Measurements from ENCODE around the gene TRIM15. TPM values are rescaled to one million over a fixed set of nuclear protein-coding genes. Genes with fewer than 3 reads are reported as not detected.

TRIM15 gene
- total RNA-seq, 4 donors from 2014 or later, result not detected

DNA sequence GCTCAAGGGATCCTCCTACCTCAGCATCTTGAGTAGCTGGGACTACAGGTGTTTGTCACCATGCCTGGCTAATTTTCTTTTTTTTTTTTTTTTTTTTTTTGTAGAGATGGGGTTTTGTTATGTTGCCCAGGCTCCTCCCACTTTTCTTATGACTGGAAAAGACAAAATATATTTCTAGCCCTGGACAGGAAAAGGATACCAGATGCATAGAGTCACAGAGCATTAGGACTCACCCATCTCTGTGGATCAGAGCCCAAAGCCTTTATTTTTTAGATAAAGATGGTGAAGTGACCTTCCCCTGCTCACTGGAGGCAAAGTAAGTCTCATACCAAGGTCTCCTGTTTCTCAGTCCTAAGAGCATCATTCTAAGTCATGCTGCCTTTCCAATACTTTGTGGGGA, 5.8 kb upstream of the TRIM15 start:
- TF ChIP-seq, protein P1, sequence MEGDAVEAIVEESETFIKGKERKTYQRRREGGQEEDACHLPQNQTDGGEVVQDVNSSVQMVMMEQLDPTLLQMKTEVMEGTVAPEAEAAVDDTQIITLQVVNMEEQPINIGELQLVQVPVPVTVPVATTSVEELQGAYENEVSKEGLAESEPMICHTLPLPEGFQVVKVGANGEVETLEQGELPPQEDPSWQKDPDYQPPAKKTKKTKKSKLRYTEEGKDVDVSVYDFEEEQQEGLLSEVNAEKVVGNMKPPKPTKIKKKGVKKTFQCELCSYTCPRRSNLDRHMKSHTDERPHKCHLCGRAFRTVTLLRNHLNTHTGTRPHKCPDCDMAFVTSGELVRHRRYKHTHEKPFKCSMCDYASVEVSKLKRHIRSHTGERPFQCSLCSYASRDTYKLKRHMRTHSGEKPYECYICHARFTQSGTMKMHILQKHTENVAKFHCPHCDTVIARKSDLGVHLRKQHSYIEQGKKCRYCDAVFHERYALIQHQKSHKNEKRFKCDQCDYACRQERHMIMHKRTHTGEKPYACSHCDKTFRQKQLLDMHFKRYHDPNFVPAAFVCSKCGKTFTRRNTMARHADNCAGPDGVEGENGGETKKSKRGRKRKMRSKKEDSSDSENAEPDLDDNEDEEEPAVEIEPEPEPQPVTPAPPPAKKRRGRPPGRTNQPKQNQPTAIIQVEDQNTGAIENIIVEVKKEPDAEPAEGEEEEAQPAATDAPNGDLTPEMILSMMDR (IDR thresholded peaks at IDR 0.05), result no peak
- DNase-seq (ENCODE audit: low spot score) (no peak), ATAC-seq (ENCODE audit: low FRiP score) (no peak)

DNA sequence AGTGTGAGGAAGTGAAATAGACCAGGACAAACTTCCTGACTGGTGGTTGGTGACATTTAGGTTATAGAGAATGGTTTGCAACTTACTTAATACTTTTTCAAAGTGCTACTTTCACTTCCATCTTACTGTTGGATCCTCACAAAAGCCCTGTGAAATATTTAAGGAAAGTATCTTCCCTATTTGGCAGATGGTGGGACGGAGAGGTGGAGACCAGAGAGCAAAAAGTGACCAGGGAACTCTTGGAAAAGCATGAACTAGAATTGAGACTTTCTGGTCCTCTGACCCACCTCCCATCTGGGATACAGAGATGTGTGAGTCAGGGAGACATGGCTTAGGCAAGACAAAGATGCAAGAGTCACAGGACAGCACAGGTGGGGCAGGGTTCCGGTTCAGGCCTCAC, 5.3 kb upstream of the TRIM15 start:
- DNase-seq (ENCODE audit: low spot score) (no peak), ATAC-seq (ENCODE audit: low FRiP score) (no peak)
- TF ChIP-seq, protein P1 (IDR thresholded peaks at IDR 0.05), result no peak

DNA sequence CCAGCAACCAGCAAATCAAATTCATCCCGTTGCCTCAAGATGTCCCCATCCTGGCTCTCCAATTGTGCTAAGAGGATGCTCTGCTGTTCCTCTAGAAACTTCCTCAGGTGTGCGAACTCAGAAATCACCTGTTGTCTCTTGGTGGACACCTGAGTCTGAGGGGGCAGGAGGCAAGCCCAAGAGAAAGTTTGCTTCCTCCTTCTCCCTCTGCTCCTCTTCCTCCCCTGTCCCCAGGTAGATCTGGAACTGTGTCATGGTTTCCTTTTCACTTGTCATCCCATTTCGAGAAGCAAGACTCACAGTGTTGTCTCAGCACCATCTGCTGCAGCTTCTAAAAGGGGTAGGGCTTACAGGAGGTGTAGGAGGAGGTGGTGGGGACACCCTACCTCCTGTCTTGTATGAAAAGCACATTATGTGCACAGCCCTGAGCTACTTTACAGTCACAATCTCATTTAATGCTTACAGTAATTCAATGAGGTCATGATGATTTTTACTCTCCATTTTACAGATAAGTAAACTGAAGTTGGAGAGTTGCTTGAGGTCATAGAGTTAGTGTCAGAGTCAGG, 4.8 kb upstream of the TRIM15 start:
- TF ChIP-seq, protein P1 (IDR thresholded peaks at IDR 0.05), result no peak
- DNase-seq (ENCODE audit: low spot score), result no peak

GRCh38 chr6:30160008-30160784, 3.1 kb upstream of the TRIM15 start:
- TF ChIP-seq, protein P1 (IDR thresholded peaks at IDR 0.05), result no peak
- DNase-seq (ENCODE audit: low spot score), result no peak
- no peak for ATAC-seq (ENCODE audit: low FRiP score)

More for the DNA sequence above, 4.8 kb upstream of the TRIM15 start:
- no peak for ATAC-seq (ENCODE audit: low FRiP score)

DNA sequence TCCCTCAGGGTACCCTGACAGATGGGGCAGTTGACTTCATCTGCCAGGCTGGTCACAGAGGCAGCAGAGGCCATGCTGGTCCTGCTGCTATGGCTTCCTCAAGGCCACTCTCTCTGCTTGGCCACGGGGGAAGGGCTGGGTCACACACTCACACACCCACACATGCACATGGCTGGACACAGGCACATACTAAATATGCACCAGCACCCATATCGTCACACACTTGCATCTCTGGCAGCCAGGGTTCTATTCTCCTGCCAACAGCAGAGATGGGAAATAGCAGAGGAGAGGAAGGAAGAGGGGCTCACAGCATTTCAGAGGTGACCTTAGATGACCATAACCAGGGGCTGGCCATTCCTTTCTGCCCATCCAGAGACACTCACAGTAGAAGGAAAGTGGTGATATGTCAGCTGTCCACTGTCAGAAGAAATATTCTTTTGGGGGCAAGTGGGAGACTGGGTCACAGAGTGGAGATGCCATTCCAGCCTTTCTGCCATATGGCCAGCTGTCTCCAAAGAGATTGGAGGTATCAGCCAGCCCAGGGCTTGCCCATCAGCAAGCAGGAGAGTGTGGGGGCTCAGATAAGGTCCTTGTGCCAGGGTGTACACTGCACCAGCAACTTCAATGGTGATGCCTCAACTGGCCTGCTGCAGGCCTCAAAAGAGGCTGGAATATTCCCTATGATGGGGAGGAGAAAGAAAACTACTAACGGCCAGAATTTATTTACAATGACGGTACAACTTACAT, 2.4 kb upstream of the TRIM15 start, which contains the start of gene TRIM10:
TRIM10 (minus strand) TSS at position 427 of the 747 bp plus-strand sequence; CDS start at position 74, 353 bp downstream.
- no peak for ATAC-seq (ENCODE audit: low FRiP score)
- TF ChIP-seq, protein P1 (IDR thresholded peaks at IDR 0.05), result no peak
- DNase-seq (ENCODE audit: low spot score), result no peak

DNA sequence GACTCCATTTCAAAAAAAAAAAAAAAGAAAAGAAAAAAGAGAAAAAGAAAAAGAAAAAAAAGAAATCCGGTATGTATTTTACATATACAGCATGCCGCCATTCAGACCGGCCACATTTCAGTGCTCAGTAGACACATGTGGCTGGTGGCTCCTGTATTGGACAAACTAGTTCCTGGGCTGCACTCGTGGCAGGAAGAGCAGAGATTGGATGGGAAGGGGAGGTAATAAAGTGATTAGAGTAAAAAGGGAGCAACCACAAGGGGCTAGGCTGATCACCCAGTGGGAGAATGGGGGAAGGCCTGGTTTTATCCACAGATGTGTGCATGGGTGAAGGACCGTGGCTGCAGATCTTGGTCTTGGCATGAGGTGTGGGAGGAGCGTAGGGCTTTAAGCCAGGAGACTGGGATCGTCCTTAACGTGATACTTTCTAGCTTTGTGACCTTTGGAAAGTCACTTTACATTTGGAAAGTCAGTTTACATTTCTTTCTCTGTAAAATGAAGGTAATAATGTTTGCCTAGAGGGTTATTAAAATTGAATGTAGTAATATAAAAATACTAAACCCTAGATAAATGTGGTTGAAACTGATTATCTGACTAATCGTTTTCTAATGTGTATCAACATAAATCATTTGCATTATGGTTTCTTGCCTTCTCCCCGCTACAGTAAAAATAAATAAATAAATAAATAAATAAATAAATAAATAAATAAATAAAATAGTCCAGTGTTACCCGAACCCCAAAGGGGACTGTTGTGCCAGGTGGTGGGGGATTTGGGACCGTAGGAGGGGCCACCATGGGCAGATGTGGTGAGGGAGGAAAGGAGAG, 869 bp upstream of the TRIM15 start:
- TF ChIP-seq, protein P1 (IDR thresholded peaks at IDR 0.05), result no peak
- ATAC-seq (ENCODE audit: low FRiP score), result no peak

More for the DNA sequence above, 869 bp upstream of the TRIM15 start:
- no peak for DNase-seq (ENCODE audit: low spot score)
